ENCODE results near the gene TTL. TPM values are rescaled to one million over a fixed set of nuclear protein-coding genes. Genes with fewer than 3 reads are reported as not detected.
A peak's percentile ranks its signal among the peaks of the same experiment; 100 is the strongest.
"Not testable (repeated sequence)": the region's sequence is repeated elsewhere in the genome, so short reads cannot be mapped to it uniquely, and the experiment has no call there.

The TTL gene
- total and polyA plus RNA-seq, 4 donors = 9.8 to 46.6 (median 23.3) TPM

- no peaks in the 10 kb centered on the region for H3K27me3 ChIP-seq (ENCODE audit: control insufficient read depth in 1 of 2, insufficient read depth in 2 of 2, low read length in 1 of 2)
- intact Hi-C loops (cut with DNase I) = no loop called here
- WGBS, 2 donors = 54 to 67% methylated on average over 9 of the region's 9 CpGs
- no peaks in the 10 kb centered on the region for H3K4me1 ChIP-seq (ENCODE audit: control insufficient read depth in 1 of 2, insufficient read depth in 2 of 2, low read length in 2 of 2)
- ATAC-seq (ENCODE audit: low FRiP score) = no peak
- H3K27ac ChIP-seq (ENCODE audit: low read depth in 1 of 2, low read length in 2 of 2) = no peak overlapping the region
- H3K4me3 ChIP-seq (ENCODE audit: low read length in 2 of 2) = no peak overlapping the region
- DNase-seq = no peak
- H3K9me3 ChIP-seq (ENCODE audit: control insufficient read depth, low read length) = no peaks in the 10 kb centered on the region
- H3K36me3 ChIP-seq (ENCODE audit: control insufficient read depth in 1 of 2, insufficient read depth in 2 of 2, low read length in 1 of 2) = peaks cover 0 to 2% of the 10 kb centered on the region in 2 donors
Observed at GRCh38 chr2:112493858-112494648, 12.1 kb downstream of the TTL start.

GRCh38 chr2:112494828-112495227 is 12.9 kb downstream of the TTL start:
- no peak overlapping the region for H3K27ac ChIP-seq (ENCODE audit: low read depth in 1 of 2, low read length in 2 of 2)
- DNase-seq (no peak), ATAC-seq (ENCODE audit: low FRiP score) (no peak)
- peaks cover 0 to 2% of the 10 kb centered on the region in 2 donors for H3K36me3 ChIP-seq (ENCODE audit: control insufficient read depth in 1 of 2, insufficient read depth in 2 of 2, low read length in 1 of 2)
- 81 to 84% methylated on average over 5 of the region's 5 CpGs for WGBS, 2 donors
- H3K9me3 ChIP-seq (ENCODE audit: control insufficient read depth, low read length) = no peaks in the 10 kb centered on the region
- H3K4me1 ChIP-seq (ENCODE audit: control insufficient read depth in 1 of 2, insufficient read depth in 2 of 2, low read length in 2 of 2) = no peaks in the 10 kb centered on the region
- intact Hi-C loops (cut with DNase I) = no loop called here
- no peaks in the 10 kb centered on the region for H3K27me3 ChIP-seq (ENCODE audit: control insufficient read depth in 1 of 2, insufficient read depth in 2 of 2, low read length in 1 of 2)
- no peak overlapping the region for H3K4me3 ChIP-seq (ENCODE audit: low read length in 2 of 2)

DNA sequence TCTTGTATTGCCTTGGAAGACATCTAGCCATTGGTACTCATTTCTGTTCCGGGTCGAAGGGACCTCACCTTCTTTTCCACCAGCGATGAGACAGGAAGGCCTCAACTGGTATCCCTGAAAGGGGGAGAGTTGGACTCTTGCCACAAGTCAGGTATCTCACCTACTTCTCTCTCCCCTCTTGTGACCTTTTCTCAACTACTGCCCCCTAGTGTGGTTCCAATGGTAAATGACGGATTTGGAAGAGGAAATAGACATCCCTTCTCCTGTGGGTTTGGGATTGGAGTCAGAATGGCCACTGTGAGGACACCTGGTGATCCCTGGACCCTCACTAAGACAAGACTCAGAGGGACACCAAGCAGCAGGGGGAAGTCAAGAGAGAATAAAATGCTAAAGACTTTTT is 13.9 kb downstream of the TTL start:
- H3K9me3 ChIP-seq (ENCODE audit: control insufficient read depth, low read length); intact Hi-C loops (cut with DNase I); H3K36me3 ChIP-seq (ENCODE audit: control insufficient read depth in 1 of 2, insufficient read depth in 2 of 2, low read length in 1 of 2); H3K4me3 ChIP-seq (ENCODE audit: low read length in 2 of 2); DNase-seq; H3K27me3 ChIP-seq (ENCODE audit: control insufficient read depth in 1 of 2, insufficient read depth in 2 of 2, low read length in 1 of 2); ATAC-seq (ENCODE audit: low FRiP score); H3K4me1 ChIP-seq (ENCODE audit: control insufficient read depth in 1 of 2, insufficient read depth in 2 of 2, low read length in 2 of 2); H3K27ac ChIP-seq (ENCODE audit: low read depth in 1 of 2, low read length in 2 of 2): not testable (repeated sequence)
- 75 to 93% methylated on average over 4 of the region's 4 CpGs for WGBS, 2 donors

DNA sequence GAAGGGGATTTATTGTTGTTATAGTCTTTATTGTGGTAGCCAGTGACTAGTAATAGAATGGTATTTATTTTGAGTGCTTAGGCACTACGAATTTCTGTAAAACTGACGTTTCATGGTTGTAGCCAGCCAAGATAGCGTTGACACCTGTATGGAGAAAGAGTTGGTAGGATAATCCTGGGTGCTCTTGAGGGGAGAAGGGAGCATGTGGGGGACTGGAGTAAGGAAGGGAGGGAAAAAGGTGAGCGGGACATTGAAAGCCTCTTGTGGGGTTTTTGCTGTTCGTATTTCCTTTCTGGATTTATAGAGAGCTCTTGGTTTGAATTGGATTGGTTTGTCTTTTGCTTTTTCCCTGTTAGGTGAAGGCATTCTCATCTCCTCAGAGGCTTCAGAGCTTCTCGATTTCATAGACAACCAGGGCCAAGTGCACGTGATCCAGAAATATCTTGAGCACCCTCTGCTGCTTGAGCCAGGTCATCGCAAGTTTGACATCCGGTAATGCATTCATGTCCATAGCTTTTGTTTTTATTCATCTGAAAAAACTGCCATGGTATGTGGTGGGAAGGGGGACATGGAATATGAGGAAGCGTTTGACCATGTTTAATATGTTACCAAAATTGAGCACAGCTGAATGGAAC is 19.0 kb downstream of the TTL start:
- H3K9me3 ChIP-seq (ENCODE audit: control insufficient read depth, low read length); H3K27me3 ChIP-seq (ENCODE audit: control insufficient read depth in 1 of 2, insufficient read depth in 2 of 2, low read length in 1 of 2); H3K27ac ChIP-seq (ENCODE audit: low read depth in 1 of 2, low read length in 2 of 2); ATAC-seq (ENCODE audit: low FRiP score); H3K36me3 ChIP-seq (ENCODE audit: control insufficient read depth in 1 of 2, insufficient read depth in 2 of 2, low read length in 1 of 2); H3K4me1 ChIP-seq (ENCODE audit: control insufficient read depth in 1 of 2, insufficient read depth in 2 of 2, low read length in 2 of 2); H3K4me3 ChIP-seq (ENCODE audit: low read length in 2 of 2); intact Hi-C loops (cut with DNase I): not testable (repeated sequence)
- DNase-seq = peak in 1 of 2 donors; percentile 57
- 45 to 54% methylated on average over 9 of the region's 10 CpGs for WGBS, 2 donors

- H3K27ac ChIP-seq (ENCODE audit: low read depth in 1 of 2, low read length in 2 of 2); H3K4me1 ChIP-seq (ENCODE audit: control insufficient read depth in 1 of 2, insufficient read depth in 2 of 2, low read length in 2 of 2); H3K4me3 ChIP-seq (ENCODE audit: low read length in 2 of 2); H3K36me3 ChIP-seq (ENCODE audit: control insufficient read depth in 1 of 2, insufficient read depth in 2 of 2, low read length in 1 of 2); ATAC-seq (ENCODE audit: low FRiP score); H3K27me3 ChIP-seq (ENCODE audit: control insufficient read depth in 1 of 2, insufficient read depth in 2 of 2, low read length in 1 of 2); DNase-seq; H3K9me3 ChIP-seq (ENCODE audit: control insufficient read depth, low read length); intact Hi-C loops (cut with DNase I): not testable (repeated sequence)
- 90% methylated on average over 18 to 30 of the region's 32 CpGs for WGBS, 2 donors
Observed at GRCh38 chr2:112509239-112509998, 27.5 kb downstream of the TTL start.

DNA sequence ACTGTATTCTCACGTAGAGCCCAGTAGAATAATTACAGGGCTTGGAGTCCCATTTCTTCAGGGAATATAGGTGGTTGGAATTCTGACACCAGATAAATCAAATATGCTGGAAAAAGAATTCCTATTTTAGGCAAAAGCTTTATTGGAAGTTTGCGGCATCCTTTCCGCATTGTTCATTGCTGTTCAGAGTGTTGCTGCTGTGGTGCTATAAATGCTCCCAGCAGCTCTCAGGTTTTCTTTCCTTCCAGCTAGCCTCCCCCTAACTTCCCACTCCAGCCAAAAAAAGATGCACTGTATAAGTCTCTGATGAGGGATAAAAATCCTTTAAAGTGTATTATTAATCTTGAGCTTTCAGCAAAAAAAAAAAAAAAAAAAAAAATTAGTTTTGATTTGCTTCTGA is 34.8 kb downstream of the TTL start:
- DNase-seq (no peak), ATAC-seq (ENCODE audit: low FRiP score) (no peak)
- 96 to 97% methylated on average over 3 of the region's 3 CpGs for WGBS, 2 donors
- Histone ChIP-seq H3K9me3 (ENCODE audit: control insufficient read depth, low read length) (no peaks in the 10 kb centered on the region), H3K27me3 (ENCODE audit: control insufficient read depth in 1 of 2, insufficient read depth in 2 of 2, low read length in 1 of 2) (no peaks in the 10 kb centered on the region), H3K27ac (ENCODE audit: low read depth in 1 of 2, low read length in 2 of 2) (no peak overlapping the region), H3K36me3 (ENCODE audit: control insufficient read depth in 1 of 2, insufficient read depth in 2 of 2, low read length in 1 of 2) (peaks cover 0 to 5% of the 10 kb centered on the region in 2 donors), H3K4me3 (ENCODE audit: low read length in 2 of 2) (no peak overlapping the region), H3K4me1 (ENCODE audit: control insufficient read depth in 1 of 2, insufficient read depth in 2 of 2, low read length in 2 of 2) (no peaks in the 10 kb centered on the region)
- intact Hi-C loops (cut with DNase I) = no loop called here

DNA sequence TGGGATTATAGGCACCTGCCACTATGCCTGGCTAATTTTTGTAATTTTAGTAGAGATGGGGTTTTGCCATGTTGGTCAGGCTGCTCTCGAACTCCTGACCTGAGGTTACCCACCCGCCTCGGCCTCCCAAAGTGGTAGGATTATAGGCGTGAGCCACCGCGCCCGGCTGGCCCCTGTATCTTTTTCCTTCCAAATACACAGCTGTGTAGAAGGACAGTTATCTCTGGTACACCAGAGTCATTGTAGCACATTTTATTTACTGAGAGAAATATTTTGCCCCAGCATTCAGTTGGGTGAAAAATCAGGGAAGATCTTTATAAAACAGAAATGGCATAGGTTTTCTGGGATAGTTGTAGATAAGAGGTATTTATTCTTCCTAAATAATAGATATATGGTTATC is 36.9 kb downstream of the TTL start:
- intact Hi-C loops (cut with DNase I) = no loop called here
- Histone ChIP-seq H3K9me3 (ENCODE audit: control insufficient read depth, low read length) (no peaks in the 10 kb centered on the region), H3K27me3 (ENCODE audit: control insufficient read depth in 1 of 2, insufficient read depth in 2 of 2, low read length in 1 of 2) (no peaks in the 10 kb centered on the region), H3K4me3 (ENCODE audit: low read length in 2 of 2) (no peak overlapping the region), H3K27ac (ENCODE audit: low read depth in 1 of 2, low read length in 2 of 2) (no peak overlapping the region), H3K4me1 (ENCODE audit: control insufficient read depth in 1 of 2, insufficient read depth in 2 of 2, low read length in 2 of 2) (no peaks in the 10 kb centered on the region), H3K36me3 (ENCODE audit: control insufficient read depth in 1 of 2, insufficient read depth in 2 of 2, low read length in 1 of 2) (peaks cover 0 to 5% of the 10 kb centered on the region in 2 donors)
- 85 to 90% methylated on average over 7 of the region's 7 CpGs for WGBS, 2 donors
- DNase-seq (no peak), ATAC-seq (ENCODE audit: low FRiP score) (no peak)

DNA sequence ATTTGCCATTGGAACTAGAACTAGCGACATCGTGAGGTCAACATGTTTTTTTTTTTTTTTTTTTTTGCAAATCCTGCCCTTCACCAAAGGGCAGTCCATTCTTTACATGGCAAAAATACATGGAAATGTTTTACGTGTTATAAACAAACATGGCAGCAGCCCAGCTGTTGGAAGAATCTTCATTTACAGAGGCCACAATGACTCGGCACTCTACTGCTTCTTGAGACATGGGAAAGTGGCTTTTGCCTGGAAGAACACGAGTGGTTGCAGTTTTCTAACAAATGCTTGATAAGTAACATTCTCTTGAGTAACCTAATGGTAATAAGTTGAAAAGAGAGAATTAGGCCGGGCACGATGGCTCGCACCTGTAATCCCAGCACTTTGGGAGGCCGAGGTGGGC is 37.5 kb downstream of the TTL start:
- Histone ChIP-seq H3K4me1 (ENCODE audit: control insufficient read depth in 1 of 2, insufficient read depth in 2 of 2, low read length in 2 of 2) (no peaks in the 10 kb centered on the region), H3K9me3 (ENCODE audit: control insufficient read depth, low read length) (no peaks in the 10 kb centered on the region), H3K27me3 (ENCODE audit: control insufficient read depth in 1 of 2, insufficient read depth in 2 of 2, low read length in 1 of 2) (no peaks in the 10 kb centered on the region), H3K27ac (ENCODE audit: low read depth in 1 of 2, low read length in 2 of 2) (no peak overlapping the region), H3K36me3 (ENCODE audit: control insufficient read depth in 1 of 2, insufficient read depth in 2 of 2, low read length in 1 of 2) (peaks cover 0 to 5% of the 10 kb centered on the region in 2 donors), H3K4me3 (ENCODE audit: low read length in 2 of 2) (no peak overlapping the region)
- 86 to 90% methylated on average over 9 of the region's 9 CpGs for WGBS, 2 donors
- DNase-seq (no peak), ATAC-seq (ENCODE audit: low FRiP score) (no peak)
- intact Hi-C loops (cut with DNase I) = no loop called here

Data from aorta (tissue), 5 donors.